Activated CD4-positive, alpha-beta T cell treated with anti-CD3 and anti-CD28 coated beads, Interleukin-2, amount 50 U/mL, for 24 hours (primary cell): ENCODE results near the gene SAA2.
"Not testable (repeated sequence)": the region's sequence is repeated elsewhere in the genome, so short reads cannot be mapped to it uniquely, and the experiment has no call there.

Experiments
- DNase-seq, 2 donors: peaks; one replicate each; pipeline ENCODE4 v3.0.0-alpha.2; 2020; ENCODE audit warnings: low read depth in 1 of 2, low spot score in 1 of 2

Gene SAA2

GRCh38 chr11:18248561-18248960, at the start of gene SAA2:
Gene SAA2, minus strand, starts transcription at chr11:18248668. Its CDS starts 657 bp downstream, at chr11:18248011.
- no peak for DNase-seq

GRCh38 chr11:18295316-18295715, 46.8 kb upstream of the SAA2 start:
- DNase-seq: no peak

- DNase-seq: no peak
Observed at GRCh38 chr11:18294862-18295261, 46.4 kb upstream of the SAA2 start.

GRCh38 chr11:18288911-18289310, 40.4 kb upstream of the SAA2 start:
- no peak for DNase-seq

GRCh38 chr11:18285841-18286240, 37.4 kb upstream of the SAA2 start:
- DNase-seq: no peak

GRCh38 chr11:18282626-18283025, 34.2 kb upstream of the SAA2 start:
- no peak for DNase-seq

GRCh38 chr11:18280438-18281045, 32.1 kb upstream of the SAA2 start:
- no peak for DNase-seq

- DNase-seq: no peak
Observed at GRCh38 chr11:18277565-18278271, 29.2 kb upstream of the SAA2 start.

- no peak for DNase-seq
Observed at GRCh38 chr11:18271206-18271605, 22.7 kb upstream of the SAA2 start.

GRCh38 chr11:18270102-18270501, 21.6 kb upstream of the SAA2 start:
- DNase-seq: no peak

GRCh38 chr11:18269252-18269651, 20.8 kb upstream of the SAA2 start:
- not testable (repeated sequence) for DNase-seq

- DNase-seq: not testable (repeated sequence)
Observed at GRCh38 chr11:18267335-18268133, 19.1 kb upstream of the SAA2 start.

GRCh38 chr11:18265949-18266348, 17.5 kb upstream of the SAA2 start, which contains the start of gene SAA1:
Gene SAA1, plus strand, starts transcription at chr11:18266264. Its CDS starts 624 bp downstream, at chr11:18266888.
- DNase-seq: no peak

GRCh38 chr11:18264677-18265555, 16.4 kb upstream of the SAA2 start:
- DNase-seq: no peak

- DNase-seq: no peak
Observed at GRCh38 chr11:18264035-18264434, 15.6 kb upstream of the SAA2 start.

- not testable (repeated sequence) for DNase-seq
Observed at GRCh38 chr11:18262681-18263350, 14.3 kb upstream of the SAA2 start.

- DNase-seq: no peak
Observed at GRCh38 chr11:18261721-18262120, 13.3 kb upstream of the SAA2 start.

- DNase-seq: no peak
Observed at GRCh38 chr11:18259259-18259658, 10.8 kb upstream of the SAA2 start.

GRCh38 chr11:18254781-18255361, 6.4 kb upstream of the SAA2 start:
- no peak for DNase-seq

GRCh38 chr11:18253778-18254338, 5.4 kb upstream of the SAA2 start:
- DNase-seq: no peak
